HG03442 (cell line): Measurements from ENCODE around the gene ANKRD16.

Experiments
- ATAC-seq: cut with Tn5 transposase; IDR thresholded peaks from one replicate; pipeline ENCODE4 v1.9.1; 2021; ENCODE audit warnings: mild to moderate bottlenecking, moderate library complexity; ENCODE audit not compliant: unreplicated experiment

Gene ANKRD16

GRCh38 chr10:5812283-5813090, 77.2 kb downstream of the ANKRD16 start:
- ATAC-seq, result peak; percentile 17
